Left ventricle myocardium inferior (tissue), 1 donor: ENCODE data around the gene MEGF11. TPM values are rescaled to one million over a fixed set of nuclear protein-coding genes. Genes with fewer than 3 reads are reported as not detected.
A peak's percentile ranks its signal among the peaks of the same experiment; 100 is the strongest.

Experiments used
- DNase-seq: peaks from one replicate; pipeline ENCODE4 v3.0.0-alpha.2; 2020
- H3K27ac ChIP-seq: fragments of 200-600 bp; replicated peaks from 2 replicates; pipeline ENCODE4 v1.8.0; 2021
- H3K27me3 ChIP-seq: fragments of 200-600 bp; 2 replicates; pipeline ENCODE4 v1.8.0; 2021; ENCODE audit warnings: low read depth
- H3K36me3 ChIP-seq: fragments of 200-600 bp; 2 replicates; pipeline ENCODE4 v1.8.0; 2021
- H3K4me1 ChIP-seq: fragments of 200-600 bp; 2 replicates; pipeline ENCODE4 v1.8.0; 2021
- H3K4me3 ChIP-seq: fragments of 200-600 bp; 2 replicates; pipeline ENCODE4 v1.8.0; 2021; ENCODE audit warnings: mild to moderate bottlenecking, moderate library complexity
- H3K9me3 ChIP-seq: fragments of 200-600 bp; replicated peaks from 2 replicates; pipeline ENCODE4 v1.8.0; 2021
- intact Hi-C: fragments of 100-400 bp; cut with micrococcal nuclease; formaldehyde crosslinking; loops from one replicate; pipeline ENCODE4 v1.11.0; 2022
- total RNA-seq: library from RNA; stranded (reverse); fragmentation: NEBNext Ultra II Directional; extraction: Animal tissue kit (Norgen Biotek cat#: 25700); gene quantifications from one replicate; pipeline ENCODE4 v1.2.1, GENCODE V29; 2021
- TF ChIP-seq, protein P1 (sequence below): fragments of 200-600 bp; IDR thresholded peaks from 2 replicates; pipeline ENCODE4 v1.8.0; 2021; ENCODE audit warnings: antibody characterized with exemption, mild to moderate bottlenecking, borderline replicate concordance
- donor health status: DM: no; HTN: yes; CAD: no; lungs with severe emphysema.

Gene MEGF11
- total RNA-seq, 1 donor from 2014 or later = not detected

DNA sequence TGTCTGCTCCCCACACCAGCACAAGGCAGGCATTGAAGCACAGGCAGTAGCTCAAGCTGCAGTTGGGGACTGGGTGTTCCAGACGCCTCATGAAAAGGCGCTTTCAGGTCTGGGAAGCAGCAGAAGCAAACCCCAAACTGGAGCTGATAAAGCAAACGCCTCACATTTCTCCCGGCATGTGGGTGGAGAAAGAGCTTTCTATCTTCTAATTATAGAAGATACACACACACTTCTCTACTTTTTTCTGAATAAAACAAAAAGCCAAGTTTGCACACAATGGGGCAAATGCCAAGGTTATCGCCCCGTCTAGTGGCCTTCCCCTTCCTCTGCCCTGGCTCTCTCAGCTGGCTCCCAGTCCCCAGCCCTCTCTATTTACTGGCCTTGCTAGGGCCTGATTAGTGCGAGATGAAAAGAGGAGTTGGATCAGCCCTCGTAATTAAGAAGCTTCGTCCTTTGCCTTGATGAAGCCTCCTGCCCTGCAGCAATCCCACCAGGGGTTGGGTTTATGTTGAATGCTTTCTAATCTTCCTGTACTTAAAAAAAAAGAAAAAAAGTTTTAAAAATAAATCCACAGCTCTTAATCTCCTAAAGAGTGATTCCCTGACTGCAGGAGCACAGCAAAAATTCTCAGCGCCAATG, 120.2 kb downstream of the MEGF11 start:
- no peaks in the 10 kb centered on the region for H3K9me3 ChIP-seq
- intact Hi-C loops = no loop called here
- DNase-seq = no peak

DNA sequence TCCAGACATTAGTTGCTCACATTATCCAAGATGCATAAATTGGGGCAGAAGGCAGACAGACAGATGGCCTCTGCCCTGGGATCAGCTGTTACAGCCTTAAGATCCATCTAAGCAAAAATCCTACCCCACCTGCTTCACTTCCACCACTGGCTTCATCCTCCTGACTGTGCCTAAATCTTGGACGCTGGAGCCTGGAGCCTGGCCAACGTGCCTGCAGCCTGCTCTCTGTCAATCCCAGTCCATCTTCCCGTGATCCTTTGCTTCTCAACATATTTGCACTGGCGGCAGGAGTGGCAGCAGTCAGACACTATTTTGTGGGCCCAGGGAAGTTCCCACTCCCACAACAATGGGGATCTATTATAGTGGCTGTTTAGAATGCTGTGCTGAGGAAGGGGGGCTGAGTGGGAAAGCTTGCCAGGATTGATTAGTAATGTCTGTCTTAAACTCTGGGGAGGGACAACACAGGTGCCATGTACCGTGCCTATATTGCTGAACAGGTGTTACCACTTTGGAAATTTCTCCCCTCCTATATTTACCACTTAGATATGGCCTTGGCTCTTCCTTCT, 121.2 kb downstream of the MEGF11 start:
- no peaks in the 10 kb centered on the region for H3K36me3 ChIP-seq
- peaks cover 15% of the 10 kb centered on the region for H3K4me1 ChIP-seq
- intact Hi-C loops = no loop called here
- no peak overlapping the region for H3K4me3 ChIP-seq
- H3K27me3 ChIP-seq = peaks cover 40% of the 10 kb centered on the region
- DNase-seq = peak; percentile 39
- TF ChIP-seq, protein P1, sequence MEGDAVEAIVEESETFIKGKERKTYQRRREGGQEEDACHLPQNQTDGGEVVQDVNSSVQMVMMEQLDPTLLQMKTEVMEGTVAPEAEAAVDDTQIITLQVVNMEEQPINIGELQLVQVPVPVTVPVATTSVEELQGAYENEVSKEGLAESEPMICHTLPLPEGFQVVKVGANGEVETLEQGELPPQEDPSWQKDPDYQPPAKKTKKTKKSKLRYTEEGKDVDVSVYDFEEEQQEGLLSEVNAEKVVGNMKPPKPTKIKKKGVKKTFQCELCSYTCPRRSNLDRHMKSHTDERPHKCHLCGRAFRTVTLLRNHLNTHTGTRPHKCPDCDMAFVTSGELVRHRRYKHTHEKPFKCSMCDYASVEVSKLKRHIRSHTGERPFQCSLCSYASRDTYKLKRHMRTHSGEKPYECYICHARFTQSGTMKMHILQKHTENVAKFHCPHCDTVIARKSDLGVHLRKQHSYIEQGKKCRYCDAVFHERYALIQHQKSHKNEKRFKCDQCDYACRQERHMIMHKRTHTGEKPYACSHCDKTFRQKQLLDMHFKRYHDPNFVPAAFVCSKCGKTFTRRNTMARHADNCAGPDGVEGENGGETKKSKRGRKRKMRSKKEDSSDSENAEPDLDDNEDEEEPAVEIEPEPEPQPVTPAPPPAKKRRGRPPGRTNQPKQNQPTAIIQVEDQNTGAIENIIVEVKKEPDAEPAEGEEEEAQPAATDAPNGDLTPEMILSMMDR = no peak
- no peak overlapping the region for H3K27ac ChIP-seq
- no peaks in the 10 kb centered on the region for H3K9me3 ChIP-seq

More for the DNA sequence above, 120.2 kb downstream of the MEGF11 start:
- peaks cover 29% of the 10 kb centered on the region for H3K27me3 ChIP-seq
- peaks cover 20% of the 10 kb centered on the region for H3K4me1 ChIP-seq
- no peak overlapping the region for H3K27ac ChIP-seq
- TF ChIP-seq, protein P1 = no peak
- H3K36me3 ChIP-seq = no peaks in the 10 kb centered on the region
- H3K4me3 ChIP-seq = no peak overlapping the region

DNA sequence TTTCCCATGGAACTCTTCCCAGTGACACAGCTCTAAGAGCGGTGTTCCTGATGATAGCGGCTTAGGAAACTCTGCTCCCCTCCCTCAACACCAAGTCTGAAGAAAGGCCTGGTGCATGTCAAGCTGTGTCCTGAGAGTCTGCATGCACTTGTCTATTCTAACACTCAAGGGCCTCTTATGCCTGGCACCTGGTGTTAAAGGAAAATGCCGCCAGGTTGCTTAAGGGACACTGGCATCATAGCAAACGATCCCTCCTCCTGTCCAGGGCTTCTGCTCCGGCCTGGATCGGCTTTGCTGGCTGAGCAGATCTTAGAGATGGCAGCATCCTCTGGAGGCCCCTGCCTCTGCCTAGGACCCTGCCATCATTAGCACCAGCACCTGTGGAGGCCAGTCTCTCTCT, 121.7 kb downstream of the MEGF11 start:
- intact Hi-C loops = no loop called here
- H3K4me1 ChIP-seq = peaks cover 15% of the 10 kb centered on the region

DNA sequence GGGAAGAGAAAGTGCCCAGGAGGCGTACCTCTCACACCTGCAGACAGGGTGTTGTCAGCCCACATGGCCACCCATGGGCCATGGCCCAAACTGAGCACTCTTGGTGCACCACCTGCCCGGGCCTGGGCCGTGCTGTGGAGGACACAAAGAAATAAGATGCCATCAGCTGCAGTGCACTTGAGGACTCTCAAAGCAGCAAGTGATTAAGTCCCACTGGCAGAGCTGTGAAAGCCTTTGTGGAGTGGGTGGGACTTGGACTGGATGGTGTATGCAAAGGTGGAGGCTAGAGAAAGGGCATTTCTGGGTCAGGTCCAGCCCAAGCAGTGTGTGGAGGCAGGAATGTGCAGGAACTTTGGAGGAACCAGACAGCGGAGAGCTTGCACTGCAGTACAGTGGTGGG, 122.3 kb downstream of the MEGF11 start:
- Histone ChIP-seq H3K27ac (no peak overlapping the region), H3K36me3 (no peaks in the 10 kb centered on the region), H3K27me3 (peaks cover 51% of the 10 kb centered on the region), H3K4me3 (no peak overlapping the region), H3K4me1 (peaks cover 15% of the 10 kb centered on the region), H3K9me3 (no peaks in the 10 kb centered on the region)
- TF ChIP-seq, protein P1 = no peak
- no peak for DNase-seq
- intact Hi-C loops = no loop called here

More for the DNA sequence above, 121.7 kb downstream of the MEGF11 start:
- no peak overlapping the region for H3K4me3 ChIP-seq
- H3K9me3 ChIP-seq = no peaks in the 10 kb centered on the region
- no peak for DNase-seq
- H3K27ac ChIP-seq = no peak overlapping the region
- H3K36me3 ChIP-seq = no peaks in the 10 kb centered on the region
- H3K27me3 ChIP-seq = peaks cover 45% of the 10 kb centered on the region
- TF ChIP-seq, protein P1 = no peak

DNA sequence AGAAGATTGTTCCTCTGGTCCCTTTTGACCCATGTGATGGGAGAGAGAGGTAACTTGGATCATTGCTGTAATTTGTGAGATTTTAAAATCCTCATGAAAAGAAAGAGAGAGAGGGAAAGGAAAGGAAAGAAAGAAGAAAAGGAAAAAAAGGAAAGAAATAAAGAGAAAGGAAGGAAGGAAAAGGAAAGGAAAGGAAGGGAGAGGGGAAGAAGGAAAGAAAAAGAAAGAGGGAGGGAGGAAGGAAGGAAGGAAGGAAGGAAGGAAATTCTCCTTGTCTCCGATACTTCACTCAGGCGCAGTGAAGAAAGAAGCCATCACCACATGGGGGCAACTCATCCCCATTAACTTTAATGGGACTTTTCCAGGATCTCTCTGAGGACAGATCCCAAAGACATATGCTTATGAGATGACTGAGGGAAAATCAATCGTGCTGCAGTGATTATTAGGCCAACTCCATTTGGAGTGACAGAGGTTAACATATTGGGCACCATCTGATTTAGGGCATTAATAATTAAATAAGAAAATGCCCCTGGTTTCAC, 123.0 kb downstream of the MEGF11 start:
- intact Hi-C loops = no loop called here
- Histone ChIP-seq H3K4me1 (peaks cover 15% of the 10 kb centered on the region), H3K4me3 (no peak overlapping the region), H3K27me3 (peaks cover 57% of the 10 kb centered on the region), H3K36me3 (no peaks in the 10 kb centered on the region), H3K9me3 (no peaks in the 10 kb centered on the region), H3K27ac (no peak overlapping the region)
- TF ChIP-seq, protein P1 = no peak
- DNase-seq = no peak
